ENCODE data around the gene KLHL29.

KLHL29 gene

DNA sequence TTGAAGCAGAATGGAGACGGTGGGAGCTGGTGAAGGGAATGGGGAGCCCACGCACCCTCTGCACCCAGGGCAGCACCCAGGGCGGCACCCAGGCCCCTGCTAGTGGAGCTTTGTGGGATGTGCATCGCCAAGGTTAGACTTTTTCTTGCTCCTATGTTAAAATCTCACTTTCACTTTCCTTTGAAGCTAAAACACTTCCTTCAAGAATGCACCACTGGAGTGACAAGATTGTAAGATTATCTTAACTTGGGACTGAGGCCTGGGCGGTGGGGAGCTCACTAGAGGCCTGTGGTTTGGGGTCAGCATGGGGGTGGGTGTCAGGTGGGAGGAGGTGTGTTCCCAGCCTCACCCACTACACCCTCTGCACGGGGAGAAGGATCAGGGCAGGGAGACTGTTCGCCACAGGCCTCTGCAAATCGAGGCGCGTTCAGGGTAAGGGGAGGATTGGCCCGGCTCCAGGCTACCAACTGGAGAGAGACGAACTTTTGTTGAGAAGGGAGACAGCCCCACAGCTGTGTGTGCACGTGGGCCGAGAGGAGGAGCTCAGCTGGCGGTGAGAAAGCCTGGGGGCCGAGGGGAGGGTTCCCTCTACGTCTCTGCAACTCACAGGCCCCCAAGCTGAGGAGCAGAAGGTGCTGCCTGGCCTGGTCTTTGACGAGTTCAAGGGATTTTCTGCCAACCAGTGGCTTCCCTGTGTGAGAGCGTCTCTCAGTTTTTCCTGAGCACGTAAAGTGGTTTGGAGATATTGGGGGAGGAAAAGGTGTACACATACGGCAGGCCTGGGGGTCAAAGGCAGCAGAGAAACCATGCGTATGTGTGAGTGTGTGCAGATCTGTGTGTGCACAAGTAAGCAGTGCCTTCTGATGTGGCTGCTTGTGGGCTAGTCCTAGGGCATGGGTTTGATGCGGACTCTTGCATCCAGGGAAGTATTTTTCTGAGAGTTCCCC, 147.7 kb downstream of the KLHL29 start:
- H3K27ac ChIP-seq (ENCODE audit: low read depth, low read length) = no peak overlapping the region
- H3K9ac ChIP-seq (ENCODE audit: low read depth in 1 of 2, low read length in 2 of 2) = no peak overlapping the region

DNA sequence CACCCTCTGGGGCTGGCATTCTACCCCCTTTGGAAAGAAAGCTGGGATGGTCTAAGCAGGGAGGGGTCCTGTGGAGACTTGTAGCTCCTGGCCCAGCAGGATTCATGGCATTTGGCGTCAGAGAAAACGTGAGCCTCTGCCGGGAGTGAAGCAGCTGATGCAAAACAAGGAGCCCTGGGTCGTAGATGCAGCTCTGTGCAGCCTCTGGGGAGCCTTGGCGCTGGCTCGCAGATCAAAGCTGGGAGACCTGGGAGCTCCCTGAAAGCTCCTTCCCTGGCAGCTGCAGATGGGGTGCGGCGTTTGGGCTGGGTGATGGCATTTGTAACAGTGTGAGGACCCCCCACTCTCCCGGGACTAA, 148.3 kb downstream of the KLHL29 start:
- H3K4me3 ChIP-seq (ENCODE audit: low read depth in 1 of 2, low read length in 2 of 2) = peak overlapping the region in 1 of 2 donors; percentile 26
- H3K9me3 ChIP-seq (ENCODE audit: control insufficient read depth in 1 of 2, low read length in 2 of 2) = no peaks in the 10 kb centered on the region
- no peaks in the 10 kb centered on the region for H3K36me3 ChIP-seq (ENCODE audit: control insufficient read depth in 1 of 2, insufficient read depth in 2 of 2, low read length in 2 of 2)
- H3K4me1 ChIP-seq (ENCODE audit: control insufficient read depth in 1 of 2, insufficient read depth in 2 of 2, low read length in 2 of 2) = peaks cover 7 to 10% of the 10 kb centered on the region in 2 donors
- H3K27me3 ChIP-seq (ENCODE audit: control insufficient read depth in 1 of 2, insufficient read depth in 2 of 2, low read length in 2 of 2) = no peaks in the 10 kb centered on the region
- no peak overlapping the region for H3K27ac ChIP-seq (ENCODE audit: low read depth, low read length)
- no peak overlapping the region for H3K9ac ChIP-seq (ENCODE audit: low read depth in 1 of 2, low read length in 2 of 2)

More for the DNA sequence above, 147.7 kb downstream of the KLHL29 start:
- Histone ChIP-seq H3K36me3 (ENCODE audit: control insufficient read depth in 1 of 2, insufficient read depth in 2 of 2, low read length in 2 of 2) (no peaks in the 10 kb centered on the region), H3K9me3 (ENCODE audit: control insufficient read depth in 1 of 2, low read length in 2 of 2) (no peaks in the 10 kb centered on the region), H3K4me3 (ENCODE audit: low read depth in 1 of 2, low read length in 2 of 2) (peak overlapping the region; percentile 26 to 36), H3K4me1 (ENCODE audit: control insufficient read depth in 1 of 2, insufficient read depth in 2 of 2, low read length in 2 of 2) (peaks cover 7 to 10% of the 10 kb centered on the region in 2 donors), H3K27me3 (ENCODE audit: control insufficient read depth in 1 of 2, insufficient read depth in 2 of 2, low read length in 2 of 2) (no peaks in the 10 kb centered on the region)

DNA sequence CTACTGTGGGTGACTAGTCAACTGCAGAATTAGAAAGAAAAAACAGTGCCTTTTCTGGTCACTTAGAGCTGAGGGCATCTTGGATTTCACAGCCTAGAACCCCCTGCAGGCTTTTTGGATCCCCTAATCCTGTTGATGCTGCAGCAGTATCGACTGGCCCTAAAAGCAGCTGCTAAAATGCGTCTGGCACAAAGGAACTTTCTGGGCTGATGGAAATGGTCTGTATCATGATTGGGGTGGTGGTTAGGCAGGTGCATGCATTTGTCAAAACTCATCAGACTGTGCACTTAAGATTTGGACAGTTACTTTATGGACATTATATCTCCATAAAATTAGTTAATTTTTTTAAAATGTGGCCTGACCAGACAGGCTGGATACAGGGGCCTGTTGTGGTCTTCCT, 149.8 kb downstream of the KLHL29 start:
- Histone ChIP-seq H3K9ac (ENCODE audit: low read depth in 1 of 2, low read length in 2 of 2) (no peak overlapping the region), H3K27ac (ENCODE audit: low read depth, low read length) (no peak overlapping the region)

DNA sequence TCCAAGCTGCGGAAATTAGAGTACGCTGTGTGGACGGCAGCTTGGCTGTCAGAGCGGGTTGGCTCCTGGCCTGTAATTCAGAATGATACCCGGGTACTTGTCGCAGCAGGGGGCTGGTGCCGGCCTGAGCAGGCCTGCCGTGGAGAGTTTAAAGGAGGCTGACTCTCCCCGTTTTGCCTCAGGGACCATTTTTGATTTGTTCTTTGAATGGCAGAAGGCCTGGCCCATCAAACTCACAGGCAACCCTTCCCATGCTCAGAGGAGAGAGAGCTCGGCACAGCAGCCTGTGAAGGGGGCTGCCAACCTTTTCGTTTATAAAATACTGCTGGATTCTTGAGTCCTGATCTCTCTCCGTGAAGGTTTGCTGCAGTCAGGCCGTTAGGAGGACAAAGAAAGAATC, 151.3 kb downstream of the KLHL29 start:
- no peaks in the 10 kb centered on the region for H3K36me3 ChIP-seq (ENCODE audit: control insufficient read depth in 1 of 2, insufficient read depth in 2 of 2, low read length in 2 of 2)
- H3K27ac ChIP-seq (ENCODE audit: low read depth, low read length) = no peak overlapping the region
- peaks cover 0 to 2% of the 10 kb centered on the region in 2 donors for H3K27me3 ChIP-seq (ENCODE audit: control insufficient read depth in 1 of 2, insufficient read depth in 2 of 2, low read length in 2 of 2)
- H3K4me1 ChIP-seq (ENCODE audit: control insufficient read depth in 1 of 2, insufficient read depth in 2 of 2, low read length in 2 of 2) = peaks cover 8 to 12% of the 10 kb centered on the region in 2 donors
- H3K4me3 ChIP-seq (ENCODE audit: low read depth in 1 of 2, low read length in 2 of 2) = no peak overlapping the region
- H3K9me3 ChIP-seq (ENCODE audit: control insufficient read depth in 1 of 2, low read length in 2 of 2) = no peaks in the 10 kb centered on the region
- no peak overlapping the region for H3K9ac ChIP-seq (ENCODE audit: low read depth in 1 of 2, low read length in 2 of 2)

More for the DNA sequence above, 149.8 kb downstream of the KLHL29 start:
- Histone ChIP-seq H3K4me1 (ENCODE audit: control insufficient read depth in 1 of 2, insufficient read depth in 2 of 2, low read length in 2 of 2) (peaks cover 7 to 10% of the 10 kb centered on the region in 2 donors), H3K4me3 (ENCODE audit: low read depth in 1 of 2, low read length in 2 of 2) (no peak overlapping the region), H3K36me3 (ENCODE audit: control insufficient read depth in 1 of 2, insufficient read depth in 2 of 2, low read length in 2 of 2) (no peaks in the 10 kb centered on the region), H3K9me3 (ENCODE audit: control insufficient read depth in 1 of 2, low read length in 2 of 2) (no peaks in the 10 kb centered on the region), H3K27me3 (ENCODE audit: control insufficient read depth in 1 of 2, insufficient read depth in 2 of 2, low read length in 2 of 2) (no peaks in the 10 kb centered on the region)

DNA sequence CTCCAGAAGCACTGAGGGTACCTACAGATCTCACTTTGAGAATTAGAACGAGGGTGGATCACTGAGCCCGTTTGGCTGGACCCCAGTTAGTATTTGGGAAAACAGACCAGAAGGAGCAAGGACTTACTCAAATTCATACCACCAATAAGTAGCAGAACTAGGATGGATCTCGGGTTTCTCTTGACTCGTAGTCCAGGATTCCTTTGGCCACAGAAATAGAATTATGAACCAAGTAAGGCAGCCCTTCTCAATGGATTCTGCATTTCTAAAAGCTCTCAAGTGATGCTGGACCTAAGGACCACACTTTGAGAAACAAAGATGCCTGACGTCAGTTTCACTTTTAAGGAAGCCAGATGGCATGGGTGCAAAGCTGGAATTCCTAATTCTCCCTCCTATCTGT, 153.0 kb downstream of the KLHL29 start:
- Histone ChIP-seq H3K27me3 (ENCODE audit: control insufficient read depth in 1 of 2, insufficient read depth in 2 of 2, low read length in 2 of 2) (peaks cover 0 to 2% of the 10 kb centered on the region in 2 donors), H3K9ac (ENCODE audit: low read depth in 1 of 2, low read length in 2 of 2) (no peak overlapping the region), H3K36me3 (ENCODE audit: control insufficient read depth in 1 of 2, insufficient read depth in 2 of 2, low read length in 2 of 2) (no peaks in the 10 kb centered on the region), H3K4me1 (ENCODE audit: control insufficient read depth in 1 of 2, insufficient read depth in 2 of 2, low read length in 2 of 2) (peaks cover 11 to 13% of the 10 kb centered on the region in 2 donors), H3K9me3 (ENCODE audit: control insufficient read depth in 1 of 2, low read length in 2 of 2) (no peaks in the 10 kb centered on the region), H3K4me3 (ENCODE audit: low read depth in 1 of 2, low read length in 2 of 2) (no peak overlapping the region), H3K27ac (ENCODE audit: low read depth, low read length) (no peak overlapping the region)

DNA sequence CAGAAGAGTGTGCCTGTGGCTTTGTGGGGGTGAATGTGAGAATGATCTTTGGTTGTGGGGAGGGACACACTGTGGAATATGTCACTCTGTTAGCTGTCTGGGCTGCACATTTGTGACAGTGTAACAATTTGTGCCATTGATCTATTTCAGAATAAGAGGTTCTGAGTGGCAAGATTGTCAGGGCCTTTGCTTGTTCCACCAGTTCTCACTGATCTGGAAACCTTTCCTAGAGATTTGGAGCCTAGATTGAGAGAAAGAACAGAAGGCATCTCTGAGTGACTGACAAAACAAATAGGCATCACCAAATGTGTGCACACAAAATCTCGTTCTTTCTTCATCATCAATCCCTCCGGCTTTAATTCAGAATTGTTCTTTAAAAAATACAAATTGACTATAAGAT, 153.6 kb downstream of the KLHL29 start:
- Histone ChIP-seq H3K27ac (ENCODE audit: low read depth, low read length) (no peak overlapping the region), H3K9me3 (ENCODE audit: control insufficient read depth in 1 of 2, low read length in 2 of 2) (no peaks in the 10 kb centered on the region), H3K27me3 (ENCODE audit: control insufficient read depth in 1 of 2, insufficient read depth in 2 of 2, low read length in 2 of 2) (peaks cover 0 to 2% of the 10 kb centered on the region in 2 donors), H3K9ac (ENCODE audit: low read depth in 1 of 2, low read length in 2 of 2) (no peak overlapping the region), H3K36me3 (ENCODE audit: control insufficient read depth in 1 of 2, insufficient read depth in 2 of 2, low read length in 2 of 2) (no peaks in the 10 kb centered on the region), H3K4me3 (ENCODE audit: low read depth in 1 of 2, low read length in 2 of 2) (no peak overlapping the region), H3K4me1 (ENCODE audit: control insufficient read depth in 1 of 2, insufficient read depth in 2 of 2, low read length in 2 of 2) (peaks cover 11% of the 10 kb centered on the region in 2 donors)

DNA sequence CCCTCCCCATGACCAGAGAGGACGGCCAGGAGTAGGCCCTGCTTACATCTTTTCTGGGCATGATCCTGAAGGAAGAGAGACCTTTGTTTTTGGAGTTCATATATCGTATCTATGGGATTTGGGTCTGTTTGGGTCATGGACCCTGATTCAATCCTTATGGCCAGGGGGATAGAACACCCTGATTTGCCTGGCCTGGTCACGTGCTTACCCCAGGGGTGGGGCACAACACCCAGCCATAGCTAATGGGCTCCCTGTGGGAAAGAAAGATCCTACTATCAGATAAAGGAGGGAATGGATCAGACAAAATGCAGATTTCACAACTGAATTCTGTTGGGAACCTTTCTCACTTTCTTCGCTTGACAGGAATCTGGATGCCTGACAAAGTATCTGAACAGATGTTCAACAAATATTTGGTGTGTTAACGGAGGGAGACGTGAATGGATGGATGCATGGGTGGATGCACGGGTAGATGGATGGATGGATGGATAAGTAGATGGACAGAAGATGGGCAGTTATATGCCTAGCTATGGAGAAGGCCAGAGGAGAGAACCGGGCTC, 155.9 kb downstream of the KLHL29 start:
- H3K36me3 ChIP-seq (ENCODE audit: control insufficient read depth in 1 of 2, insufficient read depth in 2 of 2, low read length in 2 of 2) = no peaks in the 10 kb centered on the region
- H3K4me3 ChIP-seq (ENCODE audit: low read depth in 1 of 2, low read length in 2 of 2) = no peak overlapping the region
- H3K27ac ChIP-seq (ENCODE audit: low read depth, low read length) = no peak overlapping the region
- H3K9me3 ChIP-seq (ENCODE audit: control insufficient read depth in 1 of 2, low read length in 2 of 2) = no peaks in the 10 kb centered on the region
- peaks cover 11% of the 10 kb centered on the region in 2 donors for H3K4me1 ChIP-seq (ENCODE audit: control insufficient read depth in 1 of 2, insufficient read depth in 2 of 2, low read length in 2 of 2)
- H3K9ac ChIP-seq (ENCODE audit: low read depth in 1 of 2, low read length in 2 of 2) = no peak overlapping the region
- H3K27me3 ChIP-seq (ENCODE audit: control insufficient read depth in 1 of 2, insufficient read depth in 2 of 2, low read length in 2 of 2) = peaks cover 0 to 2% of the 10 kb centered on the region in 2 donors

DNA sequence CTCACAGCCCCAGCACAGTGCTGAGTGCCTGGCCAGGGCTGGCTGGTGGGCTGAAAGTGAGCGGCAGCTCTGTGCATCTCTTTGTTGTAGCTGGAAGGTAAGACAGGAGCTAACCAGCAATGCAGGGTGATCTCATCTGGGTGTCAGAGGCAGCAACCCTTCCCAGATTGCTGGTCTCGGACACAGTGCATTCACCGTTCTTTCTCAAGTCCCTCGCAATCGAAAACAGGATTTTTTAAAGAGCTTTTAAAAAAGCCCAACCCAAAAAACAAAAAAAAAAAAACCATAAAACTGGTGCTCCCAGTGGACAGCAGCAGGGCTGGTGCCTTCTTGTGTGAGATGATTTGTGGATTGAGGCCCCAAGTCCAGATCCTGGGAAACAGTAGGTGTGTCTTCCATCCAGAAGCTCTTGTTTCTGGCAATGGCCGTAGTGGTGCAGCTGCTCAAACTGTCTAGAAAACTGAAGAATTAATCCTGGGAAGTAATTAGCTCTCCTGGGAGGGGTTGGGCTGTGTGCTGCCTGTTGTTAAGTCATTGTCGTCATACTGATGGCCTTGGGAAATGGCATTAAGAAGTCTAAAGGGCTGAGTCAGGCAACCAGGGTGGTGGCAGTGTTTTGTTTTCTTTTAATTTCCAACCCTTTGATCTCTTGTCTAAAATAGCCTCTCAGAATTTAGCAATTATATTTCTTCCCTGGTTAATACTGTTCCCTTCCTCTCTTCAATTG, 156.7 kb downstream of the KLHL29 start:
- Histone ChIP-seq H3K4me3 (ENCODE audit: low read depth in 1 of 2, low read length in 2 of 2) (no peak overlapping the region), H3K9ac (ENCODE audit: low read depth in 1 of 2, low read length in 2 of 2) (no peak overlapping the region), H3K27me3 (ENCODE audit: control insufficient read depth in 1 of 2, insufficient read depth in 2 of 2, low read length in 2 of 2) (peaks cover 0 to 2% of the 10 kb centered on the region in 2 donors), H3K4me1 (ENCODE audit: control insufficient read depth in 1 of 2, insufficient read depth in 2 of 2, low read length in 2 of 2) (peaks cover 11% of the 10 kb centered on the region in 2 donors), H3K36me3 (ENCODE audit: control insufficient read depth in 1 of 2, insufficient read depth in 2 of 2, low read length in 2 of 2) (no peaks in the 10 kb centered on the region), H3K27ac (ENCODE audit: low read depth, low read length) (no peak overlapping the region), H3K9me3 (ENCODE audit: control insufficient read depth in 1 of 2, low read length in 2 of 2) (no peaks in the 10 kb centered on the region)

DNA sequence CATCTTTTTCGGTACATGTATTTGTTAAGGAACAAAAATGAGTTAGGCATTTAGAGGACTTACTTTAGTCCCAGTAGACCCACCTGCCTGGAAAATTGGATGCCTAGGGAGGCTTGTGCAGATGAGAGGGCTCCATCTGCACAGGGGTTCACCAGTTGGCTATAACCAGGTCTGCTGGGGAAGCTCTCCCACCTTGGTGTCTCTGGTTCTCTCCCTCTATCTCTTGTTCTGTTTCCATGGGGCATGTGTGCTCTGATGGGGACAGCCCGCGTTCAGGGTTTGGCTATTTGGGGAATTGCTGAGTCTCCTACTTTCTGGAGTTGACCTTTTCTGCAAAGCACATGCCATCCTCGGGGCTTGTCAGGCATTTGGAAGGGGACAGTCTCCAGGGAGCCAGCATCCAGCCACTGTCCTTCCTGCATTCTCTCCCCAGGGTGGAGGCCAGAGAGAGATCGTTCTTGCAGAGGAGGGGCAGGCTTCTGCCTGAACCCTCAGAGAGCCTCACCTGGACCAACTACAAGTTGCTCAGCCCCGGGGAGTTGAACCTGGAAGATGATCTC, 157.3 kb downstream of the KLHL29 start:
- Histone ChIP-seq H3K4me1 (ENCODE audit: control insufficient read depth in 1 of 2, insufficient read depth in 2 of 2, low read length in 2 of 2) (peaks cover 11% of the 10 kb centered on the region in 2 donors), H3K4me3 (ENCODE audit: low read depth in 1 of 2, low read length in 2 of 2) (no peak overlapping the region), H3K36me3 (ENCODE audit: control insufficient read depth in 1 of 2, insufficient read depth in 2 of 2, low read length in 2 of 2) (no peaks in the 10 kb centered on the region), H3K9me3 (ENCODE audit: control insufficient read depth in 1 of 2, low read length in 2 of 2) (no peaks in the 10 kb centered on the region), H3K9ac (ENCODE audit: low read depth in 1 of 2, low read length in 2 of 2) (no peak overlapping the region), H3K27ac (ENCODE audit: low read depth, low read length) (no peak overlapping the region), H3K27me3 (ENCODE audit: control insufficient read depth in 1 of 2, insufficient read depth in 2 of 2, low read length in 2 of 2) (peaks cover 0 to 2% of the 10 kb centered on the region in 2 donors)
